Measurements from ENCODE around the gene MT3.

MT3 gene

DNA sequence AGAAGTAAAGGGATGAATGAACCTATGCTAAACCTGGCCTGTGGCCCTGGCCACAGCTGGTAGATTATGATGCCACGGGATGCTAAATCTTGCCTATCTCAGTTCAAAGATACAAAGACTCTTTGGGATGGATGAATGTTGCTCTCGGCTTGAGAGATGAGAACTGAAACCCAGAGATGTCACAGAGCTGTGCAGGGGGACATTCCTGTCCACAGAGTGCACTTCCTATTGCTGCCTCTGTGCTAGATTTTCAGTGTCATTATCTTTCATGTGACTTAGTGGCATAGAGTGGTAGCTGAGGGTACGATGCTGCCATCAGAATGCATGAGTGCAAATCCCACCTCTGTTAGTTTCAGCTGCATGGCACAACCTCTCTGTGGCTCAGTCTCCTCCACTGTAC, 40.8 kb downstream of the MT3 start:
- Histone ChIP-seq H3K4me2 (ENCODE audit: low read length) (no peak overlapping the region), H3K4me1 (ENCODE audit: control insufficient read depth, low read length) (no peaks in the 10 kb centered on the region), H3K27me3 (ENCODE audit: control insufficient read depth, low read length) (peaks cover 53% of the 10 kb centered on the region), H3K9me3 (ENCODE audit: control insufficient read depth, insufficient read depth, low read length) (no peaks in the 10 kb centered on the region), H3K4me3 (ENCODE audit: low read length) (no peak overlapping the region), H3K79me2 (ENCODE audit: control insufficient read depth, low read length) (no peaks in the 10 kb centered on the region), H3K9me2 (replicated peaks; ENCODE audit: control insufficient read depth, low read length) (no peaks in the 10 kb centered on the region), H3K36me3 (ENCODE audit: control insufficient read depth, low read length) (no peaks in the 10 kb centered on the region), H4K20me1 (ENCODE audit: control insufficient read depth, insufficient read depth, low read depth, low read length) (no peaks in the 10 kb centered on the region), H3F3A (ENCODE audit: control insufficient read depth, insufficient read depth) (no peaks in the 10 kb centered on the region), H3K27ac (ENCODE audit: low read depth, low read length) (no peak overlapping the region)
- TF ChIP-seq EZH2phosphoT487 (IDR thresholded peaks at IDR 0.05; ENCODE audit: borderline replicate concordance, low read length), result no peak
- TF ChIP-seq, protein P1, sequence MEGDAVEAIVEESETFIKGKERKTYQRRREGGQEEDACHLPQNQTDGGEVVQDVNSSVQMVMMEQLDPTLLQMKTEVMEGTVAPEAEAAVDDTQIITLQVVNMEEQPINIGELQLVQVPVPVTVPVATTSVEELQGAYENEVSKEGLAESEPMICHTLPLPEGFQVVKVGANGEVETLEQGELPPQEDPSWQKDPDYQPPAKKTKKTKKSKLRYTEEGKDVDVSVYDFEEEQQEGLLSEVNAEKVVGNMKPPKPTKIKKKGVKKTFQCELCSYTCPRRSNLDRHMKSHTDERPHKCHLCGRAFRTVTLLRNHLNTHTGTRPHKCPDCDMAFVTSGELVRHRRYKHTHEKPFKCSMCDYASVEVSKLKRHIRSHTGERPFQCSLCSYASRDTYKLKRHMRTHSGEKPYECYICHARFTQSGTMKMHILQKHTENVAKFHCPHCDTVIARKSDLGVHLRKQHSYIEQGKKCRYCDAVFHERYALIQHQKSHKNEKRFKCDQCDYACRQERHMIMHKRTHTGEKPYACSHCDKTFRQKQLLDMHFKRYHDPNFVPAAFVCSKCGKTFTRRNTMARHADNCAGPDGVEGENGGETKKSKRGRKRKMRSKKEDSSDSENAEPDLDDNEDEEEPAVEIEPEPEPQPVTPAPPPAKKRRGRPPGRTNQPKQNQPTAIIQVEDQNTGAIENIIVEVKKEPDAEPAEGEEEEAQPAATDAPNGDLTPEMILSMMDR (IDR thresholded peaks at IDR 0.05; ENCODE audit: low read depth, low read length, poor library complexity, severe bottlenecking), result no peak

DNA sequence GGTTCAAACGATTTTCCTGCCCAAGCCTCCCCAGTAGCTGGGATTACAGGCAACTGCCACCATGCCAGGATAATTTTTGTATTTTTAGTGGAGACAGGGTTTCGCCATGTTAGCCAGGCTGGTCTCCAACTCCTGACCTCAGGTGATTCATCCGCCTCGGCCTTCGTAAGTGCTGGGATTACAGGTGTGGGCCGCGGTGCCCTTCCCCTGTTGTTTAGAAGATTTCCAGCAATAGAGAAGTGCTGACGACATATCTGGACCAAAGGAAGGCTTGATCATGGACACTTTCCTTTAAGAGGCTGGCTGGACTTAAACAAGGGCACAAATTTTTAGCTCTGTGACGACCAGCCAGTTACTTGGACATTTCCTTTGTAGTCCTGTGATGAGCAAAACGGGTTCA, 41.9 kb downstream of the MT3 start:
- H3K79me2 ChIP-seq (ENCODE audit: control insufficient read depth, low read length), result no peaks in the 10 kb centered on the region
- no peaks in the 10 kb centered on the region for H3K36me3 ChIP-seq (ENCODE audit: control insufficient read depth, low read length)
- peaks cover 56% of the 10 kb centered on the region for H3K27me3 ChIP-seq (ENCODE audit: control insufficient read depth, low read length)
- H3K4me3 ChIP-seq (ENCODE audit: low read length), result no peak overlapping the region
- TF ChIP-seq, protein P1 (IDR thresholded peaks at IDR 0.05; ENCODE audit: low read depth, low read length, poor library complexity, severe bottlenecking), result no peak
- TF ChIP-seq EZH2phosphoT487 (IDR thresholded peaks at IDR 0.05; ENCODE audit: borderline replicate concordance, low read length), result no peak
- H4K20me1 ChIP-seq (ENCODE audit: control insufficient read depth, insufficient read depth, low read depth, low read length), result no peaks in the 10 kb centered on the region
- no peaks in the 10 kb centered on the region for H3K4me1 ChIP-seq (ENCODE audit: control insufficient read depth, low read length)
- H3K9me3 ChIP-seq (ENCODE audit: control insufficient read depth, insufficient read depth, low read length), result no peaks in the 10 kb centered on the region
- H3K27ac ChIP-seq (ENCODE audit: low read depth, low read length), result no peak overlapping the region
- H3K9me2 ChIP-seq (replicated peaks; ENCODE audit: control insufficient read depth, low read length), result no peaks in the 10 kb centered on the region
- H3F3A ChIP-seq (ENCODE audit: control insufficient read depth, insufficient read depth), result no peaks in the 10 kb centered on the region
- no peak overlapping the region for H3K4me2 ChIP-seq (ENCODE audit: low read length)

DNA sequence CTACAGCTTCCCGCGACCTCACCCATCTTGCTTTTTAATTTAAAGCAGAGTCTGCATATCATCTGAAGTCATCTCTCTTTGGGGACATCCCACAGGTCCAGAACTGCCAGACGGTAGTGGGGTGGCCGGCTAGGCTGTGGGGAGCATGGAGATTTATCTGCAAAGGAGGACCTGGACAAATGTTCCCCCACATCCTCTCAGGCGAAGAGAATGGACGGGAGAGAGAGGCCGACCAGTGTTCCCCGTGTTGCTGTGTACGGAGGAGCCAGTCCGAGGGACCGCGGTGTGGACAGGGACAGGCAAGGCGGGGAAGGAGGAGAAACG, 42.5 kb downstream of the MT3 start:
- TF ChIP-seq, protein P1 (IDR thresholded peaks at IDR 0.05; ENCODE audit: low read depth, low read length, poor library complexity, severe bottlenecking), result no peak
- TF ChIP-seq EZH2phosphoT487 (IDR thresholded peaks at IDR 0.05; ENCODE audit: borderline replicate concordance, low read length), result no peak
- Histone ChIP-seq H3K4me2 (ENCODE audit: low read length) (no peak overlapping the region), H3K36me3 (ENCODE audit: control insufficient read depth, low read length) (no peaks in the 10 kb centered on the region), H3F3A (ENCODE audit: control insufficient read depth, insufficient read depth) (no peaks in the 10 kb centered on the region), H4K20me1 (ENCODE audit: control insufficient read depth, insufficient read depth, low read depth, low read length) (no peaks in the 10 kb centered on the region), H3K9me3 (ENCODE audit: control insufficient read depth, insufficient read depth, low read length) (no peaks in the 10 kb centered on the region), H3K27me3 (ENCODE audit: control insufficient read depth, low read length) (peaks cover 55% of the 10 kb centered on the region), H3K9me2 (replicated peaks; ENCODE audit: control insufficient read depth, low read length) (no peaks in the 10 kb centered on the region), H3K4me1 (ENCODE audit: control insufficient read depth, low read length) (no peaks in the 10 kb centered on the region), H3K79me2 (ENCODE audit: control insufficient read depth, low read length) (no peaks in the 10 kb centered on the region), H3K4me3 (ENCODE audit: low read length) (no peak overlapping the region), H3K27ac (ENCODE audit: low read depth, low read length) (no peak overlapping the region)

All from DOHH2 (cell line).